ENCODE results near the gene GCK. TPM values are rescaled to one million over a fixed set of nuclear protein-coding genes. Genes with fewer than 3 reads are reported as not detected.

GCK gene
- total and polyA plus RNA-seq, 12 donors, result 0.09 to 2.1 (median 0.50) TPM; not detected in 3

- TF ChIP-seq CTCF (IDR thresholded peaks at IDR 0.05) (no peak), POLR2A (IDR thresholded peaks at IDR 0.05) (no peak)
Observed at GRCh38 chr7:44141221-44141850, 47.9 kb downstream of the GCK start, which contains the start of gene MYL7. TSS of gene MYL7 (minus strand) at chr7:44141332. CDS start at chr7:44141305, 27 bp downstream.

GRCh38 chr7:44140341-44140740 lies 48.9 kb downstream of the GCK start:
- WGBS, 4 donors, result 78 to 87% (median 79%) methylated on average over 7 to 10 of the region's 10 CpGs
- intact Hi-C loops (cut with DNase I), result no loop called here
- no peaks in the 10 kb centered on the region for H3K36me3 ChIP-seq (replicated peaks in 1 of 2)
- no peaks in the 10 kb centered on the region for H3K9me3 ChIP-seq (replicated peaks in 1 of 3)
- H3K27me3 ChIP-seq, result peaks cover 8% of the 10 kb centered on the region
- no peak overlapping the region for H3K4me3 ChIP-seq
- no peak for DNase-seq
- TF ChIP-seq POLR2A (IDR thresholded peaks at IDR 0.05) (no peak), CTCF (IDR thresholded peaks at IDR 0.05) (no peak)
- H3K27ac ChIP-seq, result no peak overlapping the region
- peaks cover under 1 to 2% of the 10 kb centered on the region in 2 donors for H3K4me1 ChIP-seq (replicated peaks in 1 of 2)

More at GRCh38 chr7:44141221-44141850, 47.9 kb downstream of the GCK start, which contains the start of gene MYL7:
- peaks cover 12% of the 10 kb centered on the region for H3K27me3 ChIP-seq
- intact Hi-C loops (cut with DNase I), result no loop called here
- H3K4me1 ChIP-seq (replicated peaks in 1 of 2), result peaks cover 8% of the 10 kb centered on the region in 2 donors
- DNase-seq, result no peak
- WGBS, 4 donors, result 76 to 87% (median 78%) methylated on average over 3 to 6 of the region's 6 CpGs
- no peak within 1 kb of the TSS for H3K27ac ChIP-seq
- no peaks in the 10 kb centered on the region for H3K36me3 ChIP-seq (replicated peaks in 1 of 2)
- no peaks in the 10 kb centered on the region for H3K9me3 ChIP-seq (replicated peaks in 1 of 3)
- no peak within 1 kb of the TSS for H3K4me3 ChIP-seq

- Histone ChIP-seq H3K9me3 (replicated peaks in 1 of 3) (no peaks in the 10 kb centered on the region), H3K4me1 (replicated peaks in 1 of 2) (no peaks in the 10 kb centered on the region), H3K27me3 (no peaks in the 10 kb centered on the region), H3K27ac (no peak overlapping the region), H3K4me3 (no peak overlapping the region), H3K36me3 (replicated peaks in 1 of 2) (no peaks in the 10 kb centered on the region)
- DNase-seq, result no peak
- WGBS, 4 donors, result 78 to 90% (median 86%) methylated on average over 12 to 14 of the region's 14 CpGs
- intact Hi-C loops (cut with DNase I), result no loop called here
- TF ChIP-seq CTCF (IDR thresholded peaks at IDR 0.05) (no peak), POLR2A (IDR thresholded peaks at IDR 0.05) (no peak)
Observed at GRCh38 chr7:44139311-44140010, 49.8 kb downstream of the GCK start.

- no peaks in the 10 kb centered on the region for H3K36me3 ChIP-seq (replicated peaks in 1 of 2)
- no peaks in the 10 kb centered on the region for H3K9me3 ChIP-seq (replicated peaks in 1 of 3)
- H3K4me3 ChIP-seq, result no peak overlapping the region
- TF ChIP-seq CTCF (IDR thresholded peaks at IDR 0.05), result no peak
- no peak for TF ChIP-seq POLR2A (IDR thresholded peaks at IDR 0.05)
- no peak for DNase-seq
- no peak overlapping the region for H3K27ac ChIP-seq
- H3K4me1 ChIP-seq (replicated peaks in 1 of 2), result no peaks in the 10 kb centered on the region
- intact Hi-C loops (cut with DNase I), result no loop called here
- H3K27me3 ChIP-seq, result no peaks in the 10 kb centered on the region
- 83 to 97% (median 86%) methylated on average over 5 to 8 of the region's 8 CpGs for WGBS, 4 donors
Observed at GRCh38 chr7:44138698-44139097, 50.5 kb downstream of the GCK start.

Data from adrenal gland (tissue), 12 donors.